Naive B cell (primary cell): ENCODE measurements around the gene PLEKHH1. TPM values are rescaled to one million over a fixed set of nuclear protein-coding genes. Genes with fewer than 3 reads are reported as not detected.

ENCODE experiments used
- ATAC-seq, 2 donors: fragments of 150-1000 bp; cut with Tn5 transposase; 2 replicates each; pipeline ENCODE4 v1.10.0; 2021; ENCODE audit warnings: low read depth in 2 of 2, mild to moderate bottlenecking in 2 of 2, moderate library complexity in 2 of 2
- DNase-seq: peaks from one replicate; pipeline ENCODE4 v3.0.0; 2022
- H3K27ac Mint-ChIP-seq, 6 donors: one replicate each; pipeline ENCODE4 v1.8.0; 2020 to 2022; ENCODE audit warnings: mild to moderate bottlenecking in 6 of 6, mixed read lengths in 6 of 6, moderate library complexity in 5 of 6, inconsistent platforms in 2 of 6
- H3K27me3 Mint-ChIP-seq, 3 donors: one replicate each; pipeline ENCODE4 v1.8.0; 2021 to 2022; ENCODE audit warnings: mixed read lengths in 3 of 3, mild to moderate bottlenecking in 1 of 3
- H3K36me3 Mint-ChIP-seq, 2 donors: one replicate each; pipeline ENCODE4 v1.8.0; 2020 to 2022; ENCODE audit warnings: mixed read lengths in 2 of 2, inconsistent platforms in 1 of 2, mild to moderate bottlenecking in 1 of 2
- H3K4me1 Mint-ChIP-seq, 3 donors: one replicate each; pipeline ENCODE4 v1.8.0; 2020 to 2022; ENCODE audit warnings: mixed read lengths in 3 of 3, inconsistent platforms in 1 of 3, mild to moderate bottlenecking in 1 of 3, moderate library complexity in 1 of 3
- H3K4me3 Mint-ChIP-seq, 8 donors: one replicate each; pipeline ENCODE4 v1.8.0; 2020 to 2022; ENCODE audit warnings: mild to moderate bottlenecking in 8 of 8, mixed read lengths in 8 of 8, moderate library complexity in 8 of 8, inconsistent platforms in 2 of 8
- H3K9me3 Mint-ChIP-seq, 7 donors: one replicate each; pipeline ENCODE4 v1.8.0; 2020 to 2022; ENCODE audit warnings: mixed read lengths in 7 of 7, mild to moderate bottlenecking in 5 of 7, inconsistent platforms in 2 of 7, moderate library complexity in 1 of 7
- polyA plus RNA-seq, 6 donors: library from polyadenylated mRNA; unstranded; fragments of 300-500 nt; fragmentation: Illumina TruSeq; gene quantifications; one replicate each; pipeline ENCODE4 v1.2.3, GENCODE V29; 2021; ENCODE audit warnings: low read depth in 6 of 6

PLEKHH1 gene
- polyA plus RNA-seq, 6 donors from 2014 or later: 0.13 to 0.28 TPM; not detected in 4

GRCh38 chr14:67576216-67576955, 43.3 kb downstream of the PLEKHH1 start:
- Mint-ChIP-seq H3K27me3 (peaks cover 0 to 9% (median 3%) of the 10 kb centered on the region in 3 donors), H3K36me3 (no peaks in the 10 kb centered on the region), H3K4me1 (peaks cover 0 to 1% (median 0%) of the 10 kb centered on the region in 3 donors), H3K4me3 (no peak overlapping the region), H3K9me3 (no peaks in the 10 kb centered on the region), H3K27ac (peak overlapping the region in 1 of 6 donors; percentile 29)
- no peak for DNase-seq
- no peak for ATAC-seq

GRCh38 chr14:67577181-67577808, 44.2 kb downstream of the PLEKHH1 start:
- no peak overlapping the region for H3K4me3 Mint-ChIP-seq
- peaks cover 0 to 6% (median 0%) of the 10 kb centered on the region in 3 donors for H3K27me3 Mint-ChIP-seq
- no peak for ATAC-seq
- no peaks in the 10 kb centered on the region for H3K4me1 Mint-ChIP-seq
- no peak for DNase-seq
- no peaks in the 10 kb centered on the region for H3K36me3 Mint-ChIP-seq
- H3K9me3 Mint-ChIP-seq: no peaks in the 10 kb centered on the region
- H3K27ac Mint-ChIP-seq: peak overlapping the region in 1 of 6 donors; percentile 37

DNA sequence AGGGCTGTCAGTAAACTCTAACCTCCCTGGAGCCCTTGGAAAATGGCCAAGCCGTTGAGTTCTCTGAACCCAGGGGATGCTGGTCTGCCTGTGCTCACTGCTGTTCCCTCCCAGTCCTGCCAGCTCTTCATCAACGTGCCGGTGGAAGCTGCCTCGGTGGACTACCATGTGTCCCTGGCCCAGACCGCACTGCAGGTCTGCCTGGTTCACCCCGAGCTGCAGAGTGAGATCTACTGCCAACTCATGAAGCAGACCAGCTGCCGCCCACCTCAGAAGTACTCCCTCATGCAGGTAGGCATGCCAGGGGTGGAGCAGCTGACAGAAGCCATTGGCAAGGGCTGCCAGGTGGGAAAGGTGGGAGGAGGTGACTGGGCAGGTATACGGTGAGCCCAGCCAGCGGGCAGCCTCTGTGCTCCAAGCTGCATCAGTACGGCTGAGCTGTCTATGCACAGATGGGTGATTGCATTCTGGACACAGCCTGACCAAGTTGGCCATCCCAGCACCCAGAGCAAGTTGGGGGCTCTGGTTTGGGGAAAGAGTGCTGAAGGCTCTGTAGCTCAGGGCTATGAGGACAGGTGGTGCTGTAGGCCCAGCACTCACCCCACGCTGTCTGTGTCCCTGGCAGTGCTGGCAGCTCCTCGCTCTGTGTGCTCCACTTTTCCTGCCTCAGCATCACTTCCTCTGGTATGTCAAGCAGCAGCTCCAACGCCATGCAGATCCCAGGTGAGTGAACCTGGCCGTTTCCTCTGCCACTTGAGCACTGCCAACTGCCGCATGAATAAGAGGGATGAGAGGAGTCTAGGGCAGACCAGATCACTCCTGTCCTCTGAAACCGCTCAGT, 45.0 kb downstream of the PLEKHH1 start:
- Mint-ChIP-seq H3K27ac (peak overlapping the region in 1 of 6 donors; percentile 15), H3K4me3 (no peak overlapping the region), H3K9me3 (no peaks in the 10 kb centered on the region), H3K27me3 (no peaks in the 10 kb centered on the region), H3K36me3 (no peaks in the 10 kb centered on the region), H3K4me1 (no peaks in the 10 kb centered on the region)
- no peak for ATAC-seq
- no peak for DNase-seq

GRCh38 chr14:67579040-67579439, 46.0 kb downstream of the PLEKHH1 start:
- Mint-ChIP-seq H3K4me1 (no peaks in the 10 kb centered on the region), H3K4me3 (no peak overlapping the region), H3K9me3 (no peaks in the 10 kb centered on the region), H3K36me3 (no peaks in the 10 kb centered on the region), H3K27me3 (no peaks in the 10 kb centered on the region), H3K27ac (peak overlapping the region in 1 of 6 donors; percentile 18)
- DNase-seq (no peak), ATAC-seq (no peak)

DNA sequence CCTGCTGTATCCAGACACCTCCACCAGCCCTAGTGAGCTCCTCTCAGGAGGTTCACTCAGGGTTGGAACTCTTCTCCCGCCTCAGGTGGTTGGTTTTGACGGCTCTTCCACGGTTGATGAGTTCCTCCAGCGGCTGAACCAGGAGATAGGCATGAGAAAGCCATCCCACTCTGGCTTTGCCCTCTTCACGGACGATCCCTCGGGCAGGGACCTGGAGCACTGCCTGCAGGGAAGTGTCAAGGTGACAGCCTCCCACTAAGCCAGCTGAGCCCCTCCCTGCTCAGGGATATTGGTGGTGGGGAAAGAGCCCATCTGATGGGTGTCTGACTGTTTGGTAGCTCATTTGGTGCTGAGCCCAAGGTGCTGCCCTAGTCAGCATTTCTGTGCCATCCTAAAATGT, 46.5 kb downstream of the PLEKHH1 start:
- H3K27ac Mint-ChIP-seq: no peak overlapping the region
- H3K27me3 Mint-ChIP-seq: no peaks in the 10 kb centered on the region
- ATAC-seq (no peak), DNase-seq (no peak)
- no peaks in the 10 kb centered on the region for H3K36me3 Mint-ChIP-seq
- no peaks in the 10 kb centered on the region for H3K4me1 Mint-ChIP-seq
- H3K9me3 Mint-ChIP-seq: no peaks in the 10 kb centered on the region
- no peak overlapping the region for H3K4me3 Mint-ChIP-seq

DNA sequence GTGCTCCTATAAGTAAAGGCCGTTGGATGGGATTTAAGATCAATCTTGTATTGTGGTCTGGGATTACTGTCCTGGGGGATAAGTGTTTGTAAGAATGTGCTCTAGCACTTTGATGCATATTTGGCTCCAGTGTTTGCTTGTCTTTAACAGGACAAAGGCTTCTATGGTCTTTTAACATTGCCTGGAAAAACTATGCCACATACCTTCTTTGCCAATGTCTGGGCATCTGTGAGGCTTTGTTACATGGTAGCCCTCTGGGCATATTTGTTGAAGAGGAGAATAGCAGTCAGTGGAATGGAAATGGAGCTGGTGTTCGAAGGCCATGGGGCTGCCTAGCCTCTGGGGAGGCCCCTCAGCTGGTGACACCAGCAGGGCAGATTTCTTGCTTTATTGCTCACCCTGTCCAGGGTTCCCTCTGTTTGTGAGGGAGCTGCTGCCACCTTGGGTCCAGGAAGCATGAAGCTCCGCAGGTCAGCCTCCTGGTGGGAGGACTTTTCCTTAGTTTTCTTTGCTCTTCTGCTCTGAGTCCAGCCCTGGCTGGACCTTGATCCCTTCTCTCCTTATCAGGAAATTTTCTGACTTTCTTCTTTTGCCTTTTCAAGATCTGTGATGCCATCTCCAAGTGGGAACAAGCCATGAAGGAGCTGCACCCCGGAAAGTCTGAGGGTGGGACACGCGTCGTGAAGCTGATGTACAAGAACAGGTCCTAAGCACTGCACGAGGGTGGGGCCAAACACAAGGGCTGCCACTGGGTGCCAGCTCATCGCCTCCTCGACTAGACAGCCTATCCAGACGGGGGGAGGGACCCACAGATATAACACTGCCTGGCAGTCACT, 47.5 kb downstream of the PLEKHH1 start:
- no peak for DNase-seq

DNA sequence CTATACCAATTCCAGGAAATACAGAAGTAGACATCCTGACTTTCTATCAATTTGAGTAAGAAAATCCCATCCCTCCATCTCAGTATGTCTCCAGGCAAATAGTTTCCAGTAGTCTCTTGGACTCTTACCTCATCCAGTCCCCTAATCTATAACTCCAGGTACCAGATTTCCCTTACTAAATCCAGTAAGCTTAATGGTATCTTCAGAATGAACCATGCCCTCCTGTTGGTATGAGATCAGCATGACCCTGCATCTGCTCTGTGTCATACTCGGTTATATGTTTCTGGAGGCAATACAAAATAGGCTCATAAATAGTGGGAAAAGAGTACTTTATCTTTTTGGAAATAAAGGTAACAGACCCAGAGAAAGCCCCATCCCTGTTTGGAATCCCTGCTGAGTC, 48.6 kb downstream of the PLEKHH1 start:
- no peak for DNase-seq
- peak overlapping the region in 1 of 6 donors; percentile 35 for H3K27ac Mint-ChIP-seq
- H3K4me1 Mint-ChIP-seq: peaks cover 7% of the 10 kb centered on the region in 3 donors
- H3K9me3 Mint-ChIP-seq: no peaks in the 10 kb centered on the region
- no peak for ATAC-seq
- H3K27me3 Mint-ChIP-seq: no peaks in the 10 kb centered on the region
- no peaks in the 10 kb centered on the region for H3K36me3 Mint-ChIP-seq
- H3K4me3 Mint-ChIP-seq: no peak overlapping the region

More for the DNA sequence above, 47.5 kb downstream of the PLEKHH1 start:
- H3K4me3 Mint-ChIP-seq: no peak overlapping the region
- ATAC-seq: no peak
- no peaks in the 10 kb centered on the region for H3K4me1 Mint-ChIP-seq
- H3K36me3 Mint-ChIP-seq: no peaks in the 10 kb centered on the region
- H3K9me3 Mint-ChIP-seq: no peaks in the 10 kb centered on the region
- H3K27ac Mint-ChIP-seq: no peak overlapping the region
- H3K27me3 Mint-ChIP-seq: no peaks in the 10 kb centered on the region

GRCh38 chr14:67582061-67582460, 49.0 kb downstream of the PLEKHH1 start:
- Mint-ChIP-seq H3K9me3 (no peaks in the 10 kb centered on the region), H3K27ac (peak overlapping the region in 1 of 6 donors; percentile 35), H3K36me3 (no peaks in the 10 kb centered on the region), H3K4me1 (peaks cover 7 to 11% (median 9%) of the 10 kb centered on the region in 3 donors), H3K4me3 (no peak overlapping the region), H3K27me3 (no peaks in the 10 kb centered on the region)
- no peak for ATAC-seq
- no peak for DNase-seq

DNA sequence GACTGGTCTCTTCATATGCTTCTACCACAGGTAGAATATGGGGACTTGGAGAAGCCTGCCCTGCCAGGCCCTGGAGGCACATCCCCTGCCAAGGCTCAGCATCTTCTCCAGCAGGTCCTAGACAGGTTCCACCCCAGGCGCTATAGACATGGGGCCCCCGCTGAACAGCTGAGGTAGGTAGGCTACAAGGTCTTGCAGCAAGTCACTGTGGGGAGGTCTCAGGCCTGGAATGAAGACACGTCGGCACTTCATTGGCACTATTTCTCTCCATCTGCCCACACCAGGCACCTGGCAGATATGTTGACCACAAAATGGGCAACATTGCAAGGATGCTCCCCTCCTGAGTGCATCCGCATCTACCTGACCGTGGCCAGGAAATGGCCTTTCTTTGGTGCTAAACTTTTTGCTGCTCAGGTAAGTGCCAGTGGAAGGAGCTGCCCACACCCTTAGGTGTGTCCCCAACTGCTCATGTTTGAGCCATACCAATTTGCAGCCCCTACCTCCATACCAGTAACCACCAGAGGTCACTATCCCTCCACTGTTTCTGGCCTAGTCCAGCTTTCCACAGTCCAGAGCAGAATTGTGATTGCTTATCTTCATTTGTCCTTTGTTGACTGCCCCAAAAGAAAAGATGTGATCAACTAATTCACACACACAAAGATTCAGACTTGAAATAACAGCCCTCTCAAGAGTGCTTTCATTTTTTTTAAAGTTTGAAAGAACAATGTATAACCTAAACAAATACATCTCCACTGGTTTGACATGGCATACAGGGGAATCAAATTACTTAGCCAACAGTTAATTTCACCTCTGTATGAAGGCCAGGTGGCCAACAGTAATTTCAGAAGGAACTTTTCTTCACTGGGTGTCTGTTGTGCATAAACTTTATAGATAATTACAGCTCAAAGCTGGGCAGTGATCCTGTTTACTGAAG, 50.9 kb downstream of the PLEKHH1 start:
- Mint-ChIP-seq H3K4me1 (peaks cover 7 to 13% (median 9%) of the 10 kb centered on the region in 3 donors), H3K27me3 (no peaks in the 10 kb centered on the region), H3K27ac (no peak overlapping the region), H3K9me3 (no peaks in the 10 kb centered on the region), H3K36me3 (no peaks in the 10 kb centered on the region), H3K4me3 (no peak overlapping the region)
- ATAC-seq (peak; percentile 89 to 95), DNase-seq (peak; percentile 53)

DNA sequence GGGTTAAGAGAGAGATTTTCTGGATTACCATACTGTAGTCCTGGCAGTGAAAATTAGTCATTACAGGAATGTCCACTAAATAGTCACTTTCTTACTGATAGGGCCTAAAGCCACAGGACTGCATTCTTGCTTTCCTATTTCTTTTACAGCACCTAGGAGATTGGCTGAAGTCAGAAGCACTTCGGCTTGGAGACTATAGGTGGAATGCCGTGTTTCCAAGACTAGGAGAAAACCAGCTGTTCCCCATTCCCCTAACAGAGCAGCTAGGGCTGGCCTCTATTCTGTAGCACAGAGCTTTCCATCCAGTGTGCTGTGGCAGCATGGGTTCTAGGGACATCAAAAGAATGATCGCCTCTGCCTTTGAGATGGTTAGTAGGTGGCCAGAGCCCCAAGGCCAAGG, 51.9 kb downstream of the PLEKHH1 start:
- DNase-seq (no peak), ATAC-seq (no peak)
- H3K27me3 Mint-ChIP-seq: no peaks in the 10 kb centered on the region
- no peak overlapping the region for H3K4me3 Mint-ChIP-seq
- H3K9me3 Mint-ChIP-seq: no peaks in the 10 kb centered on the region
- peaks cover 7 to 13% (median 9%) of the 10 kb centered on the region in 3 donors for H3K4me1 Mint-ChIP-seq
- H3K36me3 Mint-ChIP-seq: peaks cover 0 to 4% of the 10 kb centered on the region in 2 donors
- H3K27ac Mint-ChIP-seq: no peak overlapping the region

- H3K9me3 Mint-ChIP-seq: no peaks in the 10 kb centered on the region
- H3K27ac Mint-ChIP-seq: peak overlapping the region in 5 of 6 donors; percentile 3 to 93 (median 57)
- peaks cover 7 to 13% (median 9%) of the 10 kb centered on the region in 3 donors for H3K4me1 Mint-ChIP-seq
- H3K27me3 Mint-ChIP-seq: no peaks in the 10 kb centered on the region
- ATAC-seq (no peak), DNase-seq (no peak)
- no peak overlapping the region for H3K4me3 Mint-ChIP-seq
- H3K36me3 Mint-ChIP-seq: peaks cover 0 to 7% of the 10 kb centered on the region in 2 donors
Measured at GRCh38 chr14:67586369-67586768, 53.3 kb downstream of the PLEKHH1 start.

GRCh38 chr14:67589204-67589770, 56.2 kb downstream of the PLEKHH1 start:
- no peak overlapping the region for H3K4me3 Mint-ChIP-seq
- DNase-seq: no peak
- no peaks in the 10 kb centered on the region for H3K27me3 Mint-ChIP-seq
- H3K36me3 Mint-ChIP-seq: peaks cover 0 to 7% of the 10 kb centered on the region in 2 donors
- no peak overlapping the region for H3K27ac Mint-ChIP-seq
- no peaks in the 10 kb centered on the region for H3K9me3 Mint-ChIP-seq
- H3K4me1 Mint-ChIP-seq: peaks cover 7 to 14% (median 12%) of the 10 kb centered on the region in 3 donors
- no peak for ATAC-seq
